Measurements from ENCODE around the gene TMEM88. TPM values are rescaled to one million over a fixed set of nuclear protein-coding genes. Genes with fewer than 3 reads are reported as not detected.

Gene TMEM88
- total and polyA plus RNA-seq, 2 of the 4 experiments (the other 2 are of a cell fraction), result 2.1 TPM; not detected in 1

GRCh38 chr17:7873051-7873450 lies 18.2 kb downstream of the TMEM88 start:
- DNase-seq (peak; percentile 30), ATAC-seq (ENCODE audit: low read depth) (no peak)
- no peak overlapping the region for H3K4me2 ChIP-seq (ENCODE audit: low read depth, low read length)
- H4K8ac ChIP-seq (ENCODE audit: low read depth in 2 of 2, low read length in 2 of 2), result no peak overlapping the region
- no peak overlapping the region for H4K5ac ChIP-seq (ENCODE audit: low read depth, low read length)
- H3K27me3 ChIP-seq (ENCODE audit: control insufficient read depth, insufficient read depth, low read length), result no peaks in the 10 kb centered on the region
- H3K14ac ChIP-seq (replicated peaks; ENCODE audit: low read depth, low read length), result no peak overlapping the region
- H2BK5ac ChIP-seq (ENCODE audit: low read depth, low read length, poor library complexity, severe bottlenecking), result no peak overlapping the region
- H2AK5ac ChIP-seq (ENCODE audit: low read depth, low read length), result no peak overlapping the region
- no peak overlapping the region for H2BK20ac ChIP-seq (ENCODE audit: low read depth, low read length)
- H3K9me1 ChIP-seq (ENCODE audit: insufficient read depth, low read length), result no peaks in the 10 kb centered on the region; the same call in 1 of the 2 replicates
- H4K20me1 ChIP-seq (ENCODE audit: insufficient read depth, low read length), result no peaks in the 10 kb centered on the region
- no peak overlapping the region for H3K23ac ChIP-seq (ENCODE audit: low read depth, low read length)
- H3K56ac ChIP-seq (ENCODE audit: extremely low read depth, insufficient read depth, low read length), result no peak overlapping the region
- no peak overlapping the region for H4K91ac ChIP-seq (ENCODE audit: insufficient read depth, low read depth, low read length)
- H2BK15ac ChIP-seq (ENCODE audit: low read depth, low read length), result no peak overlapping the region
- H2AK9ac ChIP-seq (replicated peaks; ENCODE audit: low read depth, low read length, poor library complexity), result no peak overlapping the region
- in situ Hi-C loops (cut with MboI; ENCODE audit: low sequenced_read_pairs), result no loop called here
- ChIA-PET CTCF (no interaction called here), POLR2A (ENCODE audit: unreplicated experiment) (no interaction called here)
- no peak overlapping the region for H2AFZ ChIP-seq (replicated peaks; ENCODE audit: low read length, poor library complexity)
- no peak overlapping the region for H2BK120ac ChIP-seq (ENCODE audit: low read depth, low read length)
- H3K18ac ChIP-seq (ENCODE audit: low read depth, low read length), result no peak overlapping the region
- H3K9ac ChIP-seq (ENCODE audit: low read depth, low read length), result no peak overlapping the region
- no peaks in the 10 kb centered on the region for H3K4me1 ChIP-seq (ENCODE audit: control insufficient read depth, insufficient read depth, low read length)
- no peaks in the 10 kb centered on the region for H3K9me3 ChIP-seq (ENCODE audit: control insufficient read depth, insufficient read depth, low read length)
- no peak overlapping the region for H3K4me3 ChIP-seq (ENCODE audit: insufficient read depth, low read depth, low read length)
- no TSS peak for BruUV-seq (replicated peaks)
- TF ChIP-seq BHLHE40 (IDR thresholded peaks at IDR 0.05; ENCODE audit: low read depth, low read length) (no peak), POLR2A (IDR thresholded peaks at IDR 0.05; ENCODE audit: low read depth, low read length) (no peak), RFX5 (IDR thresholded peaks at IDR 0.05; ENCODE audit: low read depth, low read length) (no peak)
- dilution Hi-C loops (cut with HindIII; ENCODE audit: low sequenced_read_pairs, unreplicated experiment), result no loop called here
- peaks cover 9% of the 10 kb centered on the region; the same call in 1 of the 2 replicates for H3K36me3 ChIP-seq (ENCODE audit: control insufficient read depth, insufficient read depth, low read length)
- WGBS, 2 experiments (ENCODE audit: extremely low coverage in 2 of 2, insufficient read length in 1 of 2), result 82% methylated on average over 3 of the region's 4 CpGs; no CpG with 5 or more reads in 1 of the 2 experiments
- H3K27ac ChIP-seq (ENCODE audit: insufficient read depth, low read length), result no peak overlapping the region
- intact Hi-C loops (cut with micrococcal nuclease), result no loop called here
- H3K4ac ChIP-seq (ENCODE audit: low read depth, low read length), result no peak overlapping the region
- peaks cover 7 to 13% of the 10 kb centered on the region in 2 experiments for H3K79me1 ChIP-seq (ENCODE audit: low read depth in 1 of 2, low read length in 2 of 2)

All from IMR-90 (cell line).